SK-MEL-5 (cell line): ENCODE results near the gene CAPN15. TPM values are rescaled to one million over a fixed set of nuclear protein-coding genes. Genes with fewer than 3 reads are reported as not detected.

Source experiments
- DNase-seq: peaks from one replicate; pipeline ENCODE4 v3.0.0-alpha.2; 2016; ENCODE audit warnings: low read depth, low spot score
- in situ Hi-C: cut with HindIII; loops from 2 replicates; pipeline ENCODE4 v1.10.0; 2016; ENCODE audit warnings: low sequenced_read_pairs, high pct_unique_total_duplicates, low pct_unique_long_range_greater_than_20kb
- total RNA-seq: library from RNA; depleted of rRNA; stranded (reverse); fragments of >200 nt; shearing (Covaris generic); gene quantifications from 2 replicates; pipeline ENCODE4 v1.2.3, GENCODE V29; 2014

Gene CAPN15
- total RNA-seq, 1 experiment from 2014 or later, result 15.6 TPM

DNA sequence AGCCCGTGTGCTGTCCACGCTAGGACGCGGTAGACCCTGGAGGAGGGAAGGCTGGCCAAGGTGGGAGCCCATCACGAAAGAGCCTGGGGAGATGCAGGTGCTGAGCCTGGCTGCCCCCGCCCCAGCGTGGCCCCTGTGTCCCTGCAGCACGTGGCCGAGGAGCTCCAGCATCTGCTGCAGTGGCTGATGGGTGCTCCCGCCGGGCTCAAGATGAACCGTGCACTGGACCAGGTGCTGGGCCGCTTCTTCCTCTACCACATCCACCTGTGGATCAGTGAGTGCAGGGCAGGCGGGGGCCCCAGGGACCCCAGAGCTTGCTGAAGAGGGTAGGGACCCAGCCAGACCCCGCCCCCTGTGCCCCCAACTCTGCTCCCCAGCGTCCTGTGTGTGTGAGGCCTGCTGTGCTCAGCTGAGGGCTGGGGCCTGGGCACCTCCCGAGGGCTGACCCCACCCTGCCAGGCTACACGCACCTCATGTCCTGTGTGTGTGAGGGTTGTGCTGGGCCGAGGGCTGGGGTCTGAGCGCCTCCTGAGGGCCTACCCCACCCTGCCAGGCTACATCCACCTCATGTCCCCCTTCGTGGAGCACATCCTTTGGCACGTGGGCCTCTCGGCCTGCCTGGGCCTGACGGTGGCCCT, 50.8 kb downstream of the CAPN15 start:
- in situ Hi-C loops, result no loop called here
- no peak for DNase-seq

- in situ Hi-C loops, result no loop called here
- DNase-seq, result peak; percentile 70
Measured at GRCh38 chr16:578870-579405, 51.4 kb downstream of the CAPN15 start.

- in situ Hi-C loops, result no loop called here
- DNase-seq, result no peak
Measured at GRCh38 chr16:580141-580945, 52.8 kb downstream of the CAPN15 start.

DNA sequence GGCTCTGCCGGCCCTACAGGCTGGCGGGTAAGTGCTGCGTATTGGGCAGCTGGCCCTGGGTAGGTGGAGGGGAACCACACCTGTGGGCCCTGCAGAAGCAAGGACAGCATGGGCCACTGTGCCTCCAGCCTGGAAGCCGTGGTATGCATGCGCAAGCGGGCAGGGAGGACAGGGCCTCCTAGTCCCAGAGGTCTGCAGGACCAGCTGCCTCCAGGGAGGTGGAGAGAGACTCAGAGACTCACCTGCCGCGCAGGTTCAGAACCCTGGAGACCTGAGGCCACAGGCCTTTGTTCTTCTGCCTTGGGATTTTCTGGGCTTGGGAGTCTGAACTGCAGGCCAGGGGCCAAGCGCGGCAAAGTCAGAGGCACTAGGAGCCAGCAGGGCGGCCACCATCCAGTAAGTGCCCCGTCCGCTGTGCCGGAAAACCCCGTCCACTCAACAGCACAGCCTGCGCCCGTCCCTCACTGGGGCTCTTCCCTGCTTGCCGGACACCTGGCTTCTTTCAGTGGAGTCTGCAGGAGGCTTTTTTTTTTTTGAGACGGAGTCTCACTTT, 53.5 kb downstream of the CAPN15 start:
- in situ Hi-C loops, result no loop called here
- DNase-seq, result no peak

DNA sequence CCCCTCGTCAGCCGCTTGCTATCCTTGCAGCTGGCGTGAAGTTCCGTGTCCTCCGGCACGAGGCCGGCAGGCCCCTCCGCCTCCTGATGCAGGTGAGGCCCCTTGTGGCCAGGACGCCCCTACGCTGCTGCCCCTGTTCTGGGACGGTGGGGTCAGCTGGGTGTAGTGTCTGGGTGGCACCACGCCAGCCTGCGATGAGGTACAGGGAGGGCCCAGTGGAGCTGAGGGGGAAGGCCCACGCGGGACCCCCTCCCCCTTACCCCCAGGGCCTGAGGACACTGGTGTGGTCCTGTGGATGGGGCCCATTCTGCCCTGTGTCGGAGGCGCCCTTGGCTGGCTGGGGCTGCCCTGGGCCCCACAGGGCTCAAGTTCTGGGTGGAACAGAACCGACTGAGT, 54.7 kb downstream of the CAPN15 start:
- DNase-seq, result no peak
- in situ Hi-C loops, result no loop called here

DNA sequence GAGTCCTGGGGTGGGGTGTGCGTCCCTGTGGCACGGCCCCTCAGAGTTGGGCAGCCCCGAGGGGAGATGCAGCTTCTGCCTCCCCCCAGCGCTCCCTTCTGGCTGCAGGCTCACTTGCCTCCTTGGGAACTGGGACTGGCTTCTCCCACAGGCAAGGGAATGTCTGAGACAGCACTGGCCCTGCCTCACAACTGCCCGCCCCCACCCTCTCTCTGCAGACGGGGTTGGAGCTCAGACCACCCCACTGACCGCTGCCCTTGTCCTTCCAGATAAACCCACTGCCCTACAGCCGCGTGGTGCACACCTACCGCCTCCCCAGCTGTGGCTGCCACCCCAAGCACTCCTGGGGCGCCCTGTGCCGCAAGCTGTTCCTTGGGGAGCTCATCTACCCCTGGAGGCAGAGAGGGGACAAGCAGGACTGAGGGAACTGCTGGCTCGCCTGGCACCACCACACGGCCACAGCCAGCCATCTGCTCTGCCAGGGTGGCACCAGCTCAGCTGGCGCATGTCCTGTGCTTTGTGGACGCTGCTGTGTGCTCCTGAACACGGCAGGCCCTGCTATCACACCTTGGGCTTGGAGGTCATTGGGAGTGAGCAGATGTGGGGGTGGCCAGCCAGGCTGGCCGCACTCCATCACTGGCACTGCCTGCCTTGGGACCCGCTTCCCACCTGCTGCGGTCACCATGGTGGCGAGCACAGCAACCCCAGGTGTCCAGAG, 55.3 kb downstream of the CAPN15 start:
- DNase-seq, result no peak

DNA sequence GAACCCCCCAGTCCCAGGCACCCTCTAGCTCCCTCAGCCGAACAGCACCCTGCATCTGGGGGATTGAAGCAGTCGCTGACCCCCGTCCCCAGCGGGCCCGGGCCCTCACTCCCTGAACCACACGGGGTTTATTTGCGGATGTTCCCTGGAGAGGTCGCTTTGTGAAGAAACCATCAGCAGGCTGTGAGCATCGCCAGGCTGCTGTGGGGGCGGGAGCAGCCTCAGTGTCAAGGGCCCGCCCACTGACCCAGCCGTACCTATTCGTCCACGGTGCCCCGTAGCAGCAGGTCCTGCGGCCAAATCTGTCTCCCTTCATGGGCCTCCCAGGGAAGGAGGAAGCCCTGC, 55.9 kb downstream of the CAPN15 start:
- DNase-seq, result no peak
- in situ Hi-C loops, result no loop called here

More for the DNA sequence above, 55.3 kb downstream of the CAPN15 start:
- in situ Hi-C loops, result no loop called here

- in situ Hi-C loops, result no loop called here
- no peak for DNase-seq
Measured at GRCh38 chr16:583815-584591, 56.5 kb downstream of the CAPN15 start.

DNA sequence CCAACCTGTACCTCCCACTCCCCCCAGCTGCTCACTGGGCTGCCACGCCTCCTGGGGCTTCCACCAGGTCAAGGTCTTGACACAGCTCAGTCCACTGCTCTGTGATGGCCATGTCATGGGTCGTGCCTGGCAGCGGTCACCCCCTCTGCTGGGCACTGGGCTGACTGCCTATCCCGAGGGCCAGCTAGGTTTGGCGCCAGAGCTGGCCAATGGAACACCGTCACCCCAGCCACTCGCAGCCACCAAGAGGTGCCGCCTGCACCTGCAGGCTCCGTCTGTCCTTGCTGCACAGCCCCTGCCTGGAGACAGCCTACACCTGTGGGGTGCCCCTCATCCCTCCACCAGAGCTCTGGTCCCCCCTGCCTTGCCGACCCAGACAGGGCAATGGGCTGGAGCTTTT, 57.8 kb downstream of the CAPN15 start:
- DNase-seq, result no peak
- in situ Hi-C loops, result no loop called here

DNA sequence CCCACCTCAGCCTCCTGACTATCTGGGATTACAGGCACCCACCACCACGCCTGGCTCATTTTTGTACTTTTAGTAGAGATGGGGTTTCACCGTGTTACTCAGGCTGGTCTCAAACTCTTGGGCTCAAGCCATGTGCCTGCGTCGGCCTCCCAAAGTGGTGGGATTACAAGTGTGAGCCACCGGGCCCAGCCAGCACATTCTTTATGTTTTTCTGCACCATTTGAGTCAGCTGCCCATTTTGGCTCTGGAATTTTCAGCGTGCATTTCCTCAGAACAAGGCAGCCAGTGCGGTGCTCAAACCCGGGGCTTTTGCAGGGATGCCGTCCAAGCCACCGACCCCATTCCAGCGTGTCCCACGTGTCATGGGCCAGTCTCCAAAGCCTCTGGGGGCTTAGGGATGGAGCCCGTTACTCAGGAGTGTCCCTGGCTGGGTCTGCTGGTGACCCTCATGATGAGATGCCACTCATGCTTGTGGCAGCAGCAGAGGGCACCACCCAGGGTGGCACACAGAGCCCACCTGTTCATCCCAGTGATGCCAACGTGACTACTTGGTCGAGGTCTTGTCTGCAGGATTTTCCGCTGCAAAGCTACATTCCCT, 58.6 kb downstream of the CAPN15 start:
- no peak for DNase-seq
- in situ Hi-C loops, result no loop called here

DNA sequence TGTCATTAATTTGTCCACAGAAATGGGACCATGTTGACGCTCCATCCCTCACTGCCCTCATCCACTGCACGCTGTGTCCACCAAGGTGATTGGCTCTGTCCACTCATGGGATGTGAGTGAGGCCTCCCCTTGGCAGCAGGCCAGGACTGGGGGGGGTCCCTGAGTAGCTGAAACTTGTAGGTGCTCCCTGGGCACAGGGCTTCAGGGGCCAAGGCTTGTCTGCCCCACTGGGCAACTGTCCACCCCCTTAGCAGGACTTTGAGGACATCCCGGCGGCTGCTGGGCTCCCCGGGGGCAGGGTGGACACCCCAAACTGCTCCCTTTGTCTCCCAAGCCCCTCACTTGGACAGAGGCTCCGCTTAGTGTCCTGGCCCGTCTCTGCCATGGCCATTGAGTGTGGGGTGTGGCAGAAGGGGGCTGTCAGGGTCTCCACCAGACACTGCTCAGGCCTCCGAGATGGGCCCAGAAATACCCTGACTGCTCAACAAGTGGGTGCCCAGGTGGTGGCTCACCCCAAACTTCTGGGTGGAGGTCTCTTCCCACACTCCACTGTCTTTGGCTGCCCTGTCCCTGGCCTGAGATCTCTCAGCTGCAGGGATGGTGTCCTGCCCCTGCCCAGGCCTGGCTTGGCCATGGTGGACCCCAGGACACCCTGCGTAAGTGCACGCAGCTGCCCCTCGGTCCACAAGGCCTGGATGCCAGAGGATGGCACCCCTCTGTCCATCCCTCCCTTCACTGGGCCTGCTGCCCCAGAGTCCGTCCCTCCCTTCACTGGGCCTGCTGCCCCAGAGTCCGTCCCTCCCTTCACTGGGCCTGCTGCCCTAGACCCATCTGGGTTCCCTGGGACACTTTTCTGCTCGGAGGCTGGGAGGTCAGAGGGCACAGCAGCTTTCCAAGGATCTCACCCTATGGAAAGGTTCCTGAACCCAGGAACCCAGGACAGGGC, 59.4 kb downstream of the CAPN15 start:
- in situ Hi-C loops, result no loop called here
- DNase-seq, result no peak

DNA sequence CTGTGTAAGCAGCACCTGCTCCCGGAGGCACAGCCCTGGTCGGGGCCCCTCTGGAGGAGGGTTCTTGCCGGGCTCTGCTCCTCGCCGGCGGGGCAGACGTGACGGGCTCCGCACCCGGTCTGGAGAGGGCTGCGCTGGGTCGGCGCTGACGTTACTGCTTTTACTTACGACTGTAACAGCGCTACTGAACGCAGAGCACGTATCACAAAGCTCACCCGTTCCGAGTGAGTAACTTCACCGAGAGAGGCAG, 61.1 kb downstream of the CAPN15 start:
- in situ Hi-C loops, result no loop called here
- DNase-seq, result peak; percentile 33

- in situ Hi-C loops, result no loop called here
- peak; percentile 90 for DNase-seq
Measured at GRCh38 chr16:588889-589657, 61.6 kb downstream of the CAPN15 start.

DNA sequence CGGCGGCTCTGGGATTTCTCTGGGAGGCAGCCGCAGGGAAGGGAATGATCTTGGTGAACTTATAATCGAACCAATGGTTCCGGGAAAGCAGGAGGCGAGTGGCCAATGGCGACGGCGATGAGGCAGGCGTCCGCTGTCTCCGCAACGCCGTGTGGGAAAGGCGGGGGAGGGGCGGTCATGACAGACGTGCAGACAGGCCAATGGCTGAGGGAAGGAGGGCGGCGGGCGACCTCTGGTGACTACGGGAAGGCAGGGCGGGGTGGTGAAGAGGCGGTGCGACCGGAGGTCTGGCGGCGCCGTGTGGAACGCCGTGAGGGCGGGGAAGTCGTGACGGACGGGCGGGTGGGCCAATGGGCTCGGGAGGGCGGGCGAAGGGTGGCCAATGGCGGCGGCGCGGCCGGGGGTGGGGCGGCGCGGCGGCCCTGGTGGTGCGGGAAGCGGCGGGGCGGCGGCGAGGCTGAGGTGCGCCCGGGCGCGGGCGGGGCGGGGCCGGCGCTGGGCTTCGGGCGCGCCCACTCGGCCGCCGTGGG, 62.2 kb downstream of the CAPN15 start, which contains the start of gene RAB40C:
TSS of gene RAB40C (plus strand) at position 409 of the 530 bp plus-strand sequence. CDS start 226 bp downstream, outside the sequence.
- in situ Hi-C loops, result no loop called here
- peak; percentile 96 for DNase-seq

GRCh38 chr16:590188-590814, 62.8 kb downstream of the CAPN15 start:
- in situ Hi-C loops, result no loop called here
- no peak for DNase-seq
